ENCODE measurements around the gene FHIT. TPM values are rescaled to one million over a fixed set of nuclear protein-coding genes. Genes with fewer than 3 reads are reported as not detected.

Gene FHIT
- total and polyA plus RNA-seq, 2 of the 4 experiments (the other 2 are of a cell fraction): 0.07 TPM; not detected in 1

- no peak overlapping the region for H3K4me2 ChIP-seq (ENCODE audit: low read depth, low read length)
- CTCF ChIA-PET: no interaction called here
- no peak overlapping the region for H2AK9ac ChIP-seq (replicated peaks; ENCODE audit: low read depth, low read length, poor library complexity)
- H4K8ac ChIP-seq (ENCODE audit: low read depth in 2 of 2, low read length in 2 of 2): no peak overlapping the region
- DNase-seq: no peak
- TF ChIP-seq USF2 (IDR thresholded peaks at IDR 0.05; ENCODE audit: low read depth, low read length) (no peak), CHD1 (IDR thresholded peaks at IDR 0.05; ENCODE audit: low read depth, low read length) (no peak), NFE2L2 (IDR thresholded peaks at IDR 0.05; ENCODE audit: low read depth, low read length) (no peak), CEBPB (IDR thresholded peaks at IDR 0.05; ENCODE audit: low read depth, low read length) (no peak)
- no peak overlapping the region for H2BK20ac ChIP-seq (ENCODE audit: low read depth, low read length)
- H3K79me1 ChIP-seq (ENCODE audit: low read depth in 1 of 2, low read length in 2 of 2): no peaks in the 10 kb centered on the region
- no peak overlapping the region for H3K27ac ChIP-seq (ENCODE audit: insufficient read depth, low read length)
- H3K4me1 ChIP-seq (ENCODE audit: control insufficient read depth, insufficient read depth, low read length): no peaks in the 10 kb centered on the region
- no peak overlapping the region for H4K5ac ChIP-seq (ENCODE audit: low read depth, low read length)
- no peak overlapping the region for H4K91ac ChIP-seq (ENCODE audit: insufficient read depth, low read depth, low read length)
- dilution Hi-C loops (cut with HindIII; ENCODE audit: low sequenced_read_pairs, unreplicated experiment): no loop called here
- intact Hi-C loops (cut with micrococcal nuclease): no loop called here
- H3K9me1 ChIP-seq (ENCODE audit: insufficient read depth, low read length): no peaks in the 10 kb centered on the region
- no peak overlapping the region for H2AK5ac ChIP-seq (ENCODE audit: low read depth, low read length)
- H3K14ac ChIP-seq (replicated peaks; ENCODE audit: low read depth, low read length): no peak overlapping the region
- H3K23ac ChIP-seq (ENCODE audit: low read depth, low read length): no peak overlapping the region
- BruUV-seq (replicated peaks): no TSS peak
- no peak overlapping the region for H2AFZ ChIP-seq (replicated peaks; ENCODE audit: low read length, poor library complexity)
- no peaks in the 10 kb centered on the region for H4K20me1 ChIP-seq (ENCODE audit: insufficient read depth, low read length)
- in situ Hi-C loops (cut with MboI; ENCODE audit: low sequenced_read_pairs): no loop called here
- no peak overlapping the region for H3K9ac ChIP-seq (ENCODE audit: low read depth, low read length)
- ATAC-seq (ENCODE audit: low read depth): no peak
- no peaks in the 10 kb centered on the region for H3K9me3 ChIP-seq (ENCODE audit: control insufficient read depth, insufficient read depth, low read length)
- H3K27me3 ChIP-seq (ENCODE audit: control insufficient read depth, insufficient read depth, low read length): no peaks in the 10 kb centered on the region
- no peak overlapping the region for H3K4ac ChIP-seq (ENCODE audit: low read depth, low read length)
- no peak overlapping the region for H3K4me3 ChIP-seq (ENCODE audit: insufficient read depth, low read depth, low read length)
- no peak overlapping the region for H3K56ac ChIP-seq (ENCODE audit: extremely low read depth, insufficient read depth, low read length)
- 100% methylated on average over 2 of the region's 9 CpGs; no CpG with 5 or more reads in 1 of the 2 experiments for WGBS, 2 experiments (ENCODE audit: extremely low coverage in 2 of 2, insufficient read length in 1 of 2)
- no peaks in the 10 kb centered on the region for H3K36me3 ChIP-seq (ENCODE audit: control insufficient read depth, insufficient read depth, low read length)
- no peak overlapping the region for H2BK15ac ChIP-seq (ENCODE audit: low read depth, low read length)
- POLR2A ChIA-PET (ENCODE audit: unreplicated experiment): no interaction called here
- H3K18ac ChIP-seq (ENCODE audit: low read depth, low read length): no peak overlapping the region
- no peak overlapping the region for H2BK120ac ChIP-seq (ENCODE audit: low read depth, low read length)
- no peak overlapping the region for H2BK5ac ChIP-seq (ENCODE audit: low read depth, low read length, poor library complexity, severe bottlenecking)
These were observed 520.9 kb downstream of the FHIT start for GRCh38 chr3:60730371-60730770.
